ENCODE measurements around the gene TLE2.
A peak's percentile ranks its signal among the peaks of the same experiment; 100 is the strongest.

Gene TLE2

DNA sequence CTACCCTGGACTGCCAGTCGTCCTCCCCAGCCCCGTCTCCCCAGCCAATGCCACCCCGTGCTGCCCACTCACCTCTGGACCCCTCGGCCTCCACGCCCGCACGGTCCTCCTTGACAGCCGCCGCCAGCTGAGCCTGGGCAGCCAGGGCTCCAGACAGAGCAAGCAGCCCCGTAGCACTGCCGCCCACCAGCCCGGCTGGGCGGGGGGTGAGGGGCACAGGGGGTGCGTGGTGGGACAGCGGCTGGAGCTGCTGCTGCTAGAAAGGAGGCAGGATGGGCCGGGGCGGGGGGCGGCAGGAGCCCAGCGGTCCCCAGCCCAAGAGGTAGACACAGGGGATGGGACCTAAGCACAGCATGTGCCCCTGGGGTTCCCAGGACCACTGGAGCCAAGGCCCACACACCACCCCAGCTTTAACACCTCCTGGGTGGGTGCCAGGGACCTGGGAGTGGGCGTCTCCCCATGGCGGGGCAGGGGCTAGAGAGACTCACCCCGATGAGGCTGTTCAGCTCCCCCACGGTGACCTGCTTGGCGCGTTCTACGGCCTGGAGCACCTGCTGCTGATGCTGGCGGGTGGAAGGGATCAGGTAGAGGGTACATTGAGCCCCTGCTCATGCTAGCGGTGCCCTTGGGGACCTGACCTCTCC is 9.7 kb downstream of the TLE2 start:
- Histone ChIP-seq H2BK120ac (ENCODE audit: low read depth, low read length) (no peak overlapping the region), H3K4me3 (ENCODE audit: low read length in 2 of 2) (no peak overlapping the region), H3K9me3 (replicated peaks in 1 of 2; ENCODE audit: control insufficient read depth in 2 of 2, insufficient read depth in 1 of 2, low read depth in 1 of 2, low read length in 2 of 2) (no peaks in the 10 kb centered on the region), H3K27me3 (ENCODE audit: control insufficient read depth in 3 of 3, insufficient read depth in 3 of 3, low read depth in 1 of 3, low read length in 3 of 3) (peaks cover 0 to 22% (median 6%) of the 10 kb centered on the region in 3 experiments), H4K91ac (ENCODE audit: low read depth, low read length, poor library complexity) (no peak overlapping the region), H2AFZ (ENCODE audit: low read length) (no peak overlapping the region), H4K8ac (ENCODE audit: low read depth, low read length) (no peak overlapping the region), H2BK15ac (ENCODE audit: low read length) (peak overlapping the region; percentile 49), H3K23ac (ENCODE audit: low read depth, low read length, poor library complexity) (no peak overlapping the region), H2BK12ac (ENCODE audit: low read length) (no peak overlapping the region), H3K9ac (ENCODE audit: low read depth, low read length, poor library complexity) (no peak overlapping the region), H3K4ac (ENCODE audit: low read length) (no peak overlapping the region), H3K36me3 (replicated peaks in 1 of 2; ENCODE audit: control insufficient read depth in 2 of 2, insufficient read depth in 2 of 2, low read length in 2 of 2) (no peaks in the 10 kb centered on the region), H2AK5ac (ENCODE audit: low read depth, low read length) (no peak overlapping the region), H3K14ac (ENCODE audit: low read length) (no peak overlapping the region), H3K4me1 (ENCODE audit: control insufficient read depth in 2 of 2, insufficient read depth in 1 of 2, low read depth in 1 of 2, low read length in 2 of 2) (no peaks in the 10 kb centered on the region), H3K18ac (ENCODE audit: low read length) (peak overlapping the region; percentile 71), H3K27ac (replicated peaks; ENCODE audit: low read length) (no peak overlapping the region), H2BK5ac (ENCODE audit: low read length) (no peak overlapping the region), H3K4me2 (ENCODE audit: insufficient read depth, low read length, poor library complexity, severe bottlenecking) (no peak overlapping the region), H3K79me1 (ENCODE audit: low read depth, low read length) (no peaks in the 10 kb centered on the region)
- no peak for DNase-seq (ENCODE audit: low spot score)
- WGBS, 2 donors (ENCODE audit: extremely low coverage in 2 of 2, insufficient read length in 2 of 2, insufficient replicate concordance in 1 of 2): no CpG with 5 or more reads among the region's 28 CpGs

DNA sequence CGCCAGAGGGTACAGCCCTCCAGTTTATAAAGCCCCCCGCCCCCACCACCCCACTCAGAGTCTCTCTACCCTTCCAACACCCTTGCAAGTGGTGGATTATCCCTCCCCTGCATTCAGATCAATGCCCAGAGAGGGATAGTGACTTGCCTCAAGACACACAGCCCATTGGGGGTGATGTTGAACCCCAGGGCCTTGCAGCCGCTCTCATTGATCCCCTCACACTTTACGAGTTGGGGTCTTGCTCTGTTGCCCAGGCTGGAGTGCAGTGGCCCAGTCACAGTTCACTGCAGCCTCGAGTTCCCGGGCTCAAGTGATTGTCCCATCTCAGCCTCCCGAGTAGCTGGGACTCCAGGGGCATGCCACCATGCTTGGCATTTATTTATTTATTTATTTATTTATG is 11.2 kb downstream of the TLE2 start:
- Histone ChIP-seq H3K4me1 (ENCODE audit: control insufficient read depth in 2 of 2, insufficient read depth in 1 of 2, low read depth in 1 of 2, low read length in 2 of 2) (peaks cover 0 to 5% of the 10 kb centered on the region in 2 donors), H3K9ac (ENCODE audit: low read depth, low read length, poor library complexity) (no peak overlapping the region), H2AK5ac (ENCODE audit: low read depth, low read length) (no peak overlapping the region), H3K36me3 (replicated peaks in 1 of 2; ENCODE audit: control insufficient read depth in 2 of 2, insufficient read depth in 2 of 2, low read length in 2 of 2) (no peaks in the 10 kb centered on the region), H2AFZ (ENCODE audit: low read length) (no peak overlapping the region), H2BK12ac (ENCODE audit: low read length) (peak overlapping the region; percentile 58), H2BK5ac (ENCODE audit: low read length) (no peak overlapping the region), H3K79me1 (ENCODE audit: low read depth, low read length) (no peaks in the 10 kb centered on the region), H3K4ac (ENCODE audit: low read length) (no peak overlapping the region), H3K23ac (ENCODE audit: low read depth, low read length, poor library complexity) (no peak overlapping the region), H3K14ac (ENCODE audit: low read length) (no peak overlapping the region), H3K4me3 (ENCODE audit: low read length in 2 of 2) (no peak overlapping the region), H3K27ac (replicated peaks; ENCODE audit: low read length) (no peak overlapping the region), H3K18ac (ENCODE audit: low read length) (no peak overlapping the region), H4K8ac (ENCODE audit: low read depth, low read length) (no peak overlapping the region), H3K9me3 (replicated peaks in 1 of 2; ENCODE audit: control insufficient read depth in 2 of 2, insufficient read depth in 1 of 2, low read depth in 1 of 2, low read length in 2 of 2) (no peaks in the 10 kb centered on the region), H3K27me3 (ENCODE audit: control insufficient read depth in 3 of 3, insufficient read depth in 3 of 3, low read depth in 1 of 3, low read length in 3 of 3) (peaks cover 0 to 9% (median 0%) of the 10 kb centered on the region in 3 experiments), H4K91ac (ENCODE audit: low read depth, low read length, poor library complexity) (no peak overlapping the region), H3K4me2 (ENCODE audit: insufficient read depth, low read length, poor library complexity, severe bottlenecking) (no peak overlapping the region), H2BK120ac (ENCODE audit: low read depth, low read length) (no peak overlapping the region), H2BK15ac (ENCODE audit: low read length) (no peak overlapping the region)
- WGBS, 2 donors (ENCODE audit: extremely low coverage in 2 of 2, insufficient read length in 2 of 2, insufficient replicate concordance in 1 of 2): no CpG with 5 or more reads among the region's 7 CpGs
- DNase-seq (ENCODE audit: low spot score): no peak

DNA sequence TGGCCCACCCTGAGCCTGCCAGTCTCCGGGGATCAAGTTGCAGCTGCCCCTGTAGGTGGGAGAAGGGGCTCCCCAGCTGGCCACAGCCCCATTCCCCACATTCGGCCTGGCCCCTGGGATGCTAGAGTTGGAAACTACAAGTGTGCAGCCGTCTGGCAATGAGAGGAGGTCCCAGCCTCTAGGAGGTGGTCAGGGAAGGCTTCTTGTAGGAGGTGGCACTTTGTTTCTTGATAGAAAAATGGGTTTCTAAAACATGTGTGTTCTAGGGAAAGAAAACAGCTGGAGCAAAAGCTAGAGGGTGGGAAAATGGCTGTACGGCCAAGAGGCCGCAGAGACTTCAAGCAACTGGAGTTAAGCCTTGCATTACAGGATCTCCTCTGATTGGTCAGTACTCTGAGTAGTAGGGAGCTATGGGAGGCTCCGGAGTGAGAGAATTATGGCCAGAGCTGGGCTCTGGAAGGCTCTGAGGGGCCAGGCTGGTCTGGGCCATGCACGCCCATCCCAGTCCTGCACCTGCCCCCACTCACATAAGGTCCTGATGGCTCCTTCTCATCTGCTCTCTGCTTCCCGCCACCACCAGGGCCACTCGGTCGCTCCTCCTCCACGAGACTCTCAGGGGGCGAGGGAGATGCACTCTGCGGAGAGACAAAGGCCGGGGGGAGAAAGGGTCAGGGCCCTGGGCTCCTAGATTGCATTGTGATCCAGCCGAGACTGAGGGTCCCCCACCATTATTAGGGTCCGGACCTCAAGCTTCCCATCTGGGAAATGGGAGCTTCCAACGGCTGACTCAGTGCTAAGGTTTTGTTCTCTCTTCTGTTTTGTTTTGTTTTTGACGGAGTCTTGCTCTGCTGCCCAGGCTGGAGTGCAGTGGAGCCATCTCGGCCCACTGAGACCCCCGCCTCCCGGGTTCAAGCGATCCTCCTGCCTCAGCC is 13.7 kb downstream of the TLE2 start:
- no CpG with 5 or more reads among the region's 22 CpGs for WGBS, 2 donors (ENCODE audit: extremely low coverage in 2 of 2, insufficient read length in 2 of 2, insufficient replicate concordance in 1 of 2)
- Histone ChIP-seq H2BK5ac (ENCODE audit: low read length) (no peak overlapping the region), H3K4me1 (ENCODE audit: control insufficient read depth in 2 of 2, insufficient read depth in 1 of 2, low read depth in 1 of 2, low read length in 2 of 2) (peaks cover 0 to 12% of the 10 kb centered on the region in 2 donors), H2AK5ac (ENCODE audit: low read depth, low read length) (peak overlapping the region; percentile 83), H2BK120ac (ENCODE audit: low read depth, low read length) (no peak overlapping the region), H4K8ac (ENCODE audit: low read depth, low read length) (no peak overlapping the region), H3K27me3 (ENCODE audit: control insufficient read depth in 3 of 3, insufficient read depth in 3 of 3, low read depth in 1 of 3, low read length in 3 of 3) (peaks cover 0 to 17% (median 0%) of the 10 kb centered on the region in 3 experiments), H3K4me3 (ENCODE audit: low read length in 2 of 2) (no peak overlapping the region), H3K23ac (ENCODE audit: low read depth, low read length, poor library complexity) (peak overlapping the region; percentile 57), H2BK15ac (ENCODE audit: low read length) (peak overlapping the region; percentile 59), H4K91ac (ENCODE audit: low read depth, low read length, poor library complexity) (no peak overlapping the region), H2AFZ (ENCODE audit: low read length) (no peak overlapping the region), H3K14ac (ENCODE audit: low read length) (no peak overlapping the region), H3K27ac (replicated peaks; ENCODE audit: low read length) (no peak overlapping the region), H3K9me3 (replicated peaks in 1 of 2; ENCODE audit: control insufficient read depth in 2 of 2, insufficient read depth in 1 of 2, low read depth in 1 of 2, low read length in 2 of 2) (no peaks in the 10 kb centered on the region), H3K79me1 (ENCODE audit: low read depth, low read length) (no peaks in the 10 kb centered on the region), H3K18ac (ENCODE audit: low read length) (peak overlapping the region; percentile 13), H3K4me2 (ENCODE audit: insufficient read depth, low read length, poor library complexity, severe bottlenecking) (no peak overlapping the region), H3K36me3 (replicated peaks in 1 of 2; ENCODE audit: control insufficient read depth in 2 of 2, insufficient read depth in 2 of 2, low read length in 2 of 2) (no peaks in the 10 kb centered on the region), H2BK12ac (ENCODE audit: low read length) (no peak overlapping the region), H3K4ac (ENCODE audit: low read length) (no peak overlapping the region), H3K9ac (ENCODE audit: low read depth, low read length, poor library complexity) (no peak overlapping the region)
- DNase-seq (ENCODE audit: low spot score): no peak

DNA sequence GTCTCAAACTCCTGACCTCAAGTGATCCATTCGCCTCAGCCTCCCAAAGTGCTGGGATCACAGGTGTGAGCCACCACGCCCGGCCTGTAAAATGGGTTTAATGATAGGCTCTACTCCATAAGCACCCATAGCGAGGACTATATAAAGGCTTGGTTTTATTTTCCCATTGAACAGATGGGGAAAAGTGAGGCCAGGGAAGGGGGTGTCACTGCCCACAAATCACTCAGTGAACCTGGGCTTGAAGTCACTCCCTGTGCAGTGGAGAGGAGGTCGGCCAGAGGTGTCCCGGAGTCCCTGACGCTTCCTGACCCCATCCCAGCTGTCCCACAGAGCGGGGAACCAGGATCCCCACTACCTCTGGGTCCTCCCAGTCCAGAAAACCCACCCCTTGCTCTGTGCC is 14.9 kb downstream of the TLE2 start:
- no CpG with 5 or more reads among the region's 8 CpGs for WGBS, 2 donors (ENCODE audit: extremely low coverage in 2 of 2, insufficient read length in 2 of 2, insufficient replicate concordance in 1 of 2)
- H2AFZ ChIP-seq (ENCODE audit: low read length): no peak overlapping the region
- H3K4me3 ChIP-seq (ENCODE audit: low read length in 2 of 2): no peak overlapping the region
- no peak overlapping the region for H3K18ac ChIP-seq (ENCODE audit: low read length)
- H3K9ac ChIP-seq (ENCODE audit: low read depth, low read length, poor library complexity): no peak overlapping the region
- DNase-seq (ENCODE audit: low spot score): no peak
- peaks cover 0 to 17% (median 0%) of the 10 kb centered on the region in 3 experiments for H3K27me3 ChIP-seq (ENCODE audit: control insufficient read depth in 3 of 3, insufficient read depth in 3 of 3, low read depth in 1 of 3, low read length in 3 of 3)
- no peak overlapping the region for H4K91ac ChIP-seq (ENCODE audit: low read depth, low read length, poor library complexity)
- H3K23ac ChIP-seq (ENCODE audit: low read depth, low read length, poor library complexity): no peak overlapping the region
- H3K4me1 ChIP-seq (ENCODE audit: control insufficient read depth in 2 of 2, insufficient read depth in 1 of 2, low read depth in 1 of 2, low read length in 2 of 2): peaks cover 0 to 12% of the 10 kb centered on the region in 2 donors
- no peaks in the 10 kb centered on the region for H3K79me1 ChIP-seq (ENCODE audit: low read depth, low read length)
- no peak overlapping the region for H2BK5ac ChIP-seq (ENCODE audit: low read length)
- no peak overlapping the region for H2BK15ac ChIP-seq (ENCODE audit: low read length)
- no peak overlapping the region for H2AK5ac ChIP-seq (ENCODE audit: low read depth, low read length)
- H3K27ac ChIP-seq (replicated peaks; ENCODE audit: low read length): no peak overlapping the region
- no peak overlapping the region for H2BK12ac ChIP-seq (ENCODE audit: low read length)
- no peak overlapping the region for H3K4ac ChIP-seq (ENCODE audit: low read length)
- H3K4me2 ChIP-seq (ENCODE audit: insufficient read depth, low read length, poor library complexity, severe bottlenecking): no peak overlapping the region
- H3K36me3 ChIP-seq (replicated peaks in 1 of 2; ENCODE audit: control insufficient read depth in 2 of 2, insufficient read depth in 2 of 2, low read length in 2 of 2): no peaks in the 10 kb centered on the region
- no peak overlapping the region for H3K14ac ChIP-seq (ENCODE audit: low read length)
- no peak overlapping the region for H2BK120ac ChIP-seq (ENCODE audit: low read depth, low read length)
- H4K8ac ChIP-seq (ENCODE audit: low read depth, low read length): no peak overlapping the region
- H3K9me3 ChIP-seq (replicated peaks in 1 of 2; ENCODE audit: control insufficient read depth in 2 of 2, insufficient read depth in 1 of 2, low read depth in 1 of 2, low read length in 2 of 2): no peaks in the 10 kb centered on the region

Measured in neuronal stem cell (in vitro differentiated cells).